ENCODE data around the gene USP9X.
"Not testable (repeated sequence)": the region's sequence is repeated elsewhere in the genome, so short reads cannot be mapped to it uniquely, and the experiment has no call there.

USP9X gene

GRCh38 chrX:41285928-41286327, 200.7 kb downstream of the USP9X start:
- not testable (repeated sequence) for DNase-seq (ENCODE audit: low read depth)
